ENCODE results near the gene BET1. TPM values are rescaled to one million over a fixed set of nuclear protein-coding genes. Genes with fewer than 3 reads are reported as not detected.

BET1 gene
- total RNA-seq, 1 experiment from 2014 or later: 21.4 TPM

DNA sequence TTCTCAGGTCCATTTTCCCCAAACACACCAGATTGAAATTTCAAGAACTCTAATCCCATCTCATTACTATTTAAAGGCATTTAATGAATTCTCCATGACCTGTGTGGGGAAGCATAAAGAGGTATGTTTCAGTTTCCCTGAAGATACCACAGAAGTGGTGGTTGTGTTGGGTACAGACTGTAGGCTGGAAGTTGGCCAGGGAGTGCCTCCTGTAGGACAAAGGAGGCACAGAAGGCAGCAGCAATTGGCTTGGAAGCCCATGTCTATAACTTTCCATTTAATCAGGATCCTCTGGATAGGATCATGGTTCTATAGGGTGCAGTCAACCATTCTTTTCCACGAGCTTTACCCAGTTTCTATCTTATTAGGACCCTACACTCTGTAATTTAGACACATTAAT is 8.6 kb upstream of the BET1 start:
- H2BK120ac ChIP-seq (ENCODE audit: low read depth, low read length, poor library complexity, severe bottlenecking): no peak overlapping the region
- no peak overlapping the region for H3T11ph ChIP-seq (ENCODE audit: low read length)
- H3K79me1 ChIP-seq (ENCODE audit: insufficient read depth, low read depth, low read length, poor library complexity, severe bottlenecking): no peaks in the 10 kb centered on the region
- H2BK5ac ChIP-seq (ENCODE audit: insufficient read length, low read length): no peak overlapping the region
- H4K5ac ChIP-seq (ENCODE audit: insufficient read length, low read depth, low read length): no peak overlapping the region
- H4K91ac ChIP-seq (ENCODE audit: insufficient read length, low read depth, low read length): no peak overlapping the region
- no peaks in the 10 kb centered on the region for H3K4me1 ChIP-seq (ENCODE audit: insufficient read depth, low read length)
- no peak overlapping the region for H3K9ac ChIP-seq (ENCODE audit: extremely low read depth, insufficient read length, low read length)
- no peak overlapping the region for H3K18ac ChIP-seq (ENCODE audit: insufficient read length, low read depth, low read length)
- no peak overlapping the region for H3K4me2 ChIP-seq (ENCODE audit: insufficient read depth, insufficient read length, low read length)
- no peaks in the 10 kb centered on the region for H3K79me2 ChIP-seq (ENCODE audit: insufficient read depth, low read length)
- no peaks in the 10 kb centered on the region; a peak in 1 of 7 replicates for H3K36me3 Mint-ChIP-seq (ENCODE audit: insufficient read depth in 1 of 3, low read depth in 3 of 3)
- WGBS (ENCODE audit: extremely low coverage, insufficient read length, low lambda C conversion rate): no CpG with 5 or more reads among the region's 1 CpG
- DNase-seq: peak; percentile 35
- no peaks in the 10 kb centered on the region for H3K9me3 ChIP-seq (ENCODE audit: control insufficient read depth, low read depth, low read length)
- H3K14ac ChIP-seq (ENCODE audit: insufficient read depth, low read length): no peak overlapping the region
- H2BK12ac ChIP-seq (ENCODE audit: insufficient read length, low read depth, low read length): no peak overlapping the region
- no peak overlapping the region for H3K4me3 Mint-ChIP-seq
- no peak overlapping the region for H3K56ac ChIP-seq (ENCODE audit: insufficient read length, low read depth, low read length)
- no peak overlapping the region for H2AFZ ChIP-seq (ENCODE audit: low read length)
- TF ChIP-seq, protein P1, sequence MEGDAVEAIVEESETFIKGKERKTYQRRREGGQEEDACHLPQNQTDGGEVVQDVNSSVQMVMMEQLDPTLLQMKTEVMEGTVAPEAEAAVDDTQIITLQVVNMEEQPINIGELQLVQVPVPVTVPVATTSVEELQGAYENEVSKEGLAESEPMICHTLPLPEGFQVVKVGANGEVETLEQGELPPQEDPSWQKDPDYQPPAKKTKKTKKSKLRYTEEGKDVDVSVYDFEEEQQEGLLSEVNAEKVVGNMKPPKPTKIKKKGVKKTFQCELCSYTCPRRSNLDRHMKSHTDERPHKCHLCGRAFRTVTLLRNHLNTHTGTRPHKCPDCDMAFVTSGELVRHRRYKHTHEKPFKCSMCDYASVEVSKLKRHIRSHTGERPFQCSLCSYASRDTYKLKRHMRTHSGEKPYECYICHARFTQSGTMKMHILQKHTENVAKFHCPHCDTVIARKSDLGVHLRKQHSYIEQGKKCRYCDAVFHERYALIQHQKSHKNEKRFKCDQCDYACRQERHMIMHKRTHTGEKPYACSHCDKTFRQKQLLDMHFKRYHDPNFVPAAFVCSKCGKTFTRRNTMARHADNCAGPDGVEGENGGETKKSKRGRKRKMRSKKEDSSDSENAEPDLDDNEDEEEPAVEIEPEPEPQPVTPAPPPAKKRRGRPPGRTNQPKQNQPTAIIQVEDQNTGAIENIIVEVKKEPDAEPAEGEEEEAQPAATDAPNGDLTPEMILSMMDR (conservative IDR thresholded peaks at IDR 0.05): peak; percentile 59; the same call in 2 of the 3 replicates
- H2AK5ac ChIP-seq (ENCODE audit: insufficient read length, low read length): no peak overlapping the region
- H3K27ac ChIP-seq (ENCODE audit: insufficient read length, low read depth, low read length): no peak overlapping the region
- H3K27ac Mint-ChIP-seq: no peak overlapping the region; a peak in 1 of 7 replicates
- H3K27me3 Mint-ChIP-seq (ENCODE audit: low read depth): no peaks in the 10 kb centered on the region
- no peaks in the 10 kb centered on the region for H4K20me1 ChIP-seq (ENCODE audit: control insufficient read depth, insufficient read depth, insufficient read length)
- peaks cover 4 to 6% of the 10 kb centered on the region in 2 experiments; a peak in 1 of 4 replicates for H3K4me1 Mint-ChIP-seq
- no peak overlapping the region for H4K8ac ChIP-seq (replicated peaks; ENCODE audit: insufficient read length, low read depth, low read length)
- H3K9me3 Mint-ChIP-seq: no peaks in the 10 kb centered on the region
- no peak overlapping the region for H3K23ac ChIP-seq (ENCODE audit: insufficient read length, low read depth, low read length)
- no peak overlapping the region for H3K4ac ChIP-seq (ENCODE audit: low read depth, low read length)
- no peak overlapping the region for H2BK20ac ChIP-seq (ENCODE audit: low read depth, low read length, poor library complexity, severe bottlenecking)
- H2BK15ac ChIP-seq (ENCODE audit: low read depth, low read length): no peak overlapping the region
- no peaks in the 10 kb centered on the region for H3K27me3 ChIP-seq (ENCODE audit: insufficient read depth, low read length)
- H3K23me2 ChIP-seq (ENCODE audit: insufficient read length, low read depth, low read length, poor library complexity, severe bottlenecking): no peaks in the 10 kb centered on the region

Measured in H9 (cell line).